ENCODE results near the gene RNF207. TPM values are rescaled to one million over a fixed set of nuclear protein-coding genes. Genes with fewer than 3 reads are reported as not detected.

RNF207 gene
- total and polyA plus RNA-seq, 4 donors, result 3.3 to 13.7 (median 5.8) TPM

DNA sequence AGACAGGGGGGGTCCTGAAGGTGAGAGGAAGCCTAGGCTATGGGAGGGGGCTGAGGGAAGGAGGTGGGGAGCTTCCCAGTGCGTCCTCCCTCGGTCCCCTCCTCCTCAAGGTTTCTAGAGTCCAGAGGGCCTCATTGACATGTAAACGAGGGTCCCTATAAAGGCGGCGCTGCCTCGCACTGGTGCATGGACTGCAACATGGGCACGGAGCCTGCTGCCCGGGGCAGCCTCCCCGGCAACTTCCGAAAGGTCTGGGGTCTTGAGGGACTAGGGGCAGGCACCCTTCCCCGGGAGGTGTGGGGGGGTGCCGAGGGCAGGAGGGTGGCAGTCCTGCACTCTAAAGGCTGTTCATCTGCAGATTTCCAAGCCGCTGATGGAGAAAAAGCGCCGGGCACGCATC lies 38.1 kb downstream of the RNF207 start, which contains the start of gene HES3:
Gene HES3 (plus strand): TSS at position 187 of the 400 bp plus-strand sequence. CDS start 187 bp downstream, at position 374.
- Histone ChIP-seq H3K9me3 (ENCODE audit: control insufficient read depth in 4 of 4, low read length in 3 of 4) (no peaks in the 10 kb centered on the region), H3K27me3 (ENCODE audit: control insufficient read depth in 4 of 4, insufficient read depth in 4 of 4, low read length in 3 of 4) (peaks cover 6 to 14% (median 9%) of the 10 kb centered on the region in 4 donors), H3K36me3 (ENCODE audit: control insufficient read depth in 4 of 4, insufficient read depth in 3 of 4, low read depth in 1 of 4, low read length in 3 of 4) (no peaks in the 10 kb centered on the region), H3K27ac (ENCODE audit: low read depth in 1 of 2, low read length in 2 of 2) (no peak within 1 kb of the TSS), H3K4me3 (ENCODE audit: low read depth in 1 of 3, low read length in 3 of 3) (no peak within 1 kb of the TSS), H3K4me1 (ENCODE audit: control insufficient read depth in 4 of 4, insufficient read depth in 4 of 4, low read length in 3 of 4) (peaks cover 0 to 22% (median 10%) of the 10 kb centered on the region in 4 donors), H3K9ac (ENCODE audit: low read depth in 1 of 2, low read length in 2 of 2) (no peak within 1 kb of the TSS)
- 9% methylated on average over 16 of the region's 16 CpGs for WGBS
- no peak for TF ChIP-seq FOXA1 (IDR thresholded peaks at IDR 0.05)
- TF ChIP-seq, protein P1, sequence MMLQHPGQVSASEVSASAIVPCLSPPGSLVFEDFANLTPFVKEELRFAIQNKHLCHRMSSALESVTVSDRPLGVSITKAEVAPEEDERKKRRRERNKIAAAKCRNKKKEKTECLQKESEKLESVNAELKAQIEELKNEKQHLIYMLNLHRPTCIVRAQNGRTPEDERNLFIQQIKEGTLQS (IDR thresholded peaks at IDR 0.05), result no peak
- TF ChIP-seq, protein P2, sequence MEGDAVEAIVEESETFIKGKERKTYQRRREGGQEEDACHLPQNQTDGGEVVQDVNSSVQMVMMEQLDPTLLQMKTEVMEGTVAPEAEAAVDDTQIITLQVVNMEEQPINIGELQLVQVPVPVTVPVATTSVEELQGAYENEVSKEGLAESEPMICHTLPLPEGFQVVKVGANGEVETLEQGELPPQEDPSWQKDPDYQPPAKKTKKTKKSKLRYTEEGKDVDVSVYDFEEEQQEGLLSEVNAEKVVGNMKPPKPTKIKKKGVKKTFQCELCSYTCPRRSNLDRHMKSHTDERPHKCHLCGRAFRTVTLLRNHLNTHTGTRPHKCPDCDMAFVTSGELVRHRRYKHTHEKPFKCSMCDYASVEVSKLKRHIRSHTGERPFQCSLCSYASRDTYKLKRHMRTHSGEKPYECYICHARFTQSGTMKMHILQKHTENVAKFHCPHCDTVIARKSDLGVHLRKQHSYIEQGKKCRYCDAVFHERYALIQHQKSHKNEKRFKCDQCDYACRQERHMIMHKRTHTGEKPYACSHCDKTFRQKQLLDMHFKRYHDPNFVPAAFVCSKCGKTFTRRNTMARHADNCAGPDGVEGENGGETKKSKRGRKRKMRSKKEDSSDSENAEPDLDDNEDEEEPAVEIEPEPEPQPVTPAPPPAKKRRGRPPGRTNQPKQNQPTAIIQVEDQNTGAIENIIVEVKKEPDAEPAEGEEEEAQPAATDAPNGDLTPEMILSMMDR (IDR thresholded peaks at IDR 0.05; ENCODE audit: low read depth, low read length, missing input control), result no peak
- TF ChIP-seq, protein P3, sequence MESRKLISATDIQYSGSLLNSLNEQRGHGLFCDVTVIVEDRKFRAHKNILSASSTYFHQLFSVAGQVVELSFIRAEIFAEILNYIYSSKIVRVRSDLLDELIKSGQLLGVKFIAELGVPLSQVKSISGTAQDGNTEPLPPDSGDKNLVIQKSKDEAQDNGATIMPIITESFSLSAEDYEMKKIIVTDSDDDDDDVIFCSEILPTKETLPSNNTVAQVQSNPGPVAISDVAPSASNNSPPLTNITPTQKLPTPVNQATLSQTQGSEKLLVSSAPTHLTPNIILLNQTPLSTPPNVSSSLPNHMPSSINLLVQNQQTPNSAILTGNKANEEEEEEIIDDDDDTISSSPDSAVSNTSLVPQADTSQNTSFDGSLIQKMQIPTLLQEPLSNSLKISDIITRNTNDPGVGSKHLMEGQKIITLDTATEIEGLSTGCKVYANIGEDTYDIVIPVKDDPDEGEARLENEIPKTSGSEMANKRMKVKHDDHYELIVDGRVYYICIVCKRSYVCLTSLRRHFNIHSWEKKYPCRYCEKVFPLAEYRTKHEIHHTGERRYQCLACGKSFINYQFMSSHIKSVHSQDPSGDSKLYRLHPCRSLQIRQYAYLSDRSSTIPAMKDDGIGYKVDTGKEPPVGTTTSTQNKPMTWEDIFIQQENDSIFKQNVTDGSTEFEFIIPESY (IDR thresholded peaks at IDR 0.05), result no peak
- TF ChIP-seq RAD21 (IDR thresholded peaks at IDR 0.05), result no peak
- TF ChIP-seq FOXA2 (IDR thresholded peaks at IDR 0.05), result no peak
- no peak for TF ChIP-seq TAF1 (conservative IDR thresholded peaks at IDR 0.05)
- DNase-seq (ENCODE audit: low spot score), result no peak

DNA sequence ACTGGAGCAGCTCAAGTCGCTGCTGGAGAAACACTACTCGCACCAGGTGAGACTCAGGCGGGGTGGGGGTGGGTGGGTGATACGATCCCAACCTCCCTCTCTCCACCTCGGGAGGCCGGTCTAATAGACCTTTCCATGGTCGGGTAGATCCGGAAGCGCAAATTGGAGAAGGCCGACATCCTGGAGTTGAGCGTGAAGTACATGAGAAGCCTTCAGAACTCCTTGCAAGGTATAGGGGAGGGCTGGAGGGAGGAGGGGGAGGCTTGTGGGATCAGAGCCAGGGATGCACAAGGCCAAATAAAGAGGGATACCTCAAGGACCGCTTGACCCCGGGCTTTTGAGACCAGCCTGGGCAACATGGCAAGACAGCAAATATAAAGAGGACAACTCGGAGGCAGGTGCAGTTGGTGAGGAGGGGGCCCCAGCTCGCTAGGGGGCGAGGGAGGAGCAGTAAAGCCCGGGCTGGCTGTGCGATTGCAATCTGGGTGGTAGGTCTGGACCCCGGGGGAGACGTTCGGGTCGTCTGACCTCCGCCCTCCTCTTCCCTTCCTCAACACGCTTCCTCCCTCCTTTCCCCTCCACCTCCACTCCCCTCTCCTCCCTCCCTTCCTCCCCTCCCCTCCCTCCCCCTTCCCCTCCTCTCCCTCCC lies 38.6 kb downstream of the RNF207 start:
- Histone ChIP-seq H3K27ac (ENCODE audit: low read depth in 1 of 2, low read length in 2 of 2) (no peak overlapping the region), H3K27me3 (ENCODE audit: control insufficient read depth in 4 of 4, insufficient read depth in 4 of 4, low read length in 3 of 4) (peaks cover 6 to 14% (median 9%) of the 10 kb centered on the region in 4 donors), H3K9ac (ENCODE audit: low read depth in 1 of 2, low read length in 2 of 2) (no peak overlapping the region), H3K4me3 (ENCODE audit: low read depth in 1 of 3, low read length in 3 of 3) (no peak overlapping the region), H3K4me1 (ENCODE audit: control insufficient read depth in 4 of 4, insufficient read depth in 4 of 4, low read length in 3 of 4) (peaks cover 0 to 26% (median 10%) of the 10 kb centered on the region in 4 donors), H3K36me3 (ENCODE audit: control insufficient read depth in 4 of 4, insufficient read depth in 3 of 4, low read depth in 1 of 4, low read length in 3 of 4) (no peaks in the 10 kb centered on the region), H3K9me3 (ENCODE audit: control insufficient read depth in 4 of 4, low read length in 3 of 4) (no peaks in the 10 kb centered on the region)
- DNase-seq (ENCODE audit: low spot score), result no peak
- TF ChIP-seq JUND (IDR thresholded peaks at IDR 0.05) (no peak), RXRA (IDR thresholded peaks at IDR 0.05) (no peak), FOXA1 (IDR thresholded peaks at IDR 0.05) (no peak), SP1 (IDR thresholded peaks at IDR 0.05) (no peak), TAF1 (conservative IDR thresholded peaks at IDR 0.05) (no peak), HNF4A (conservative IDR thresholded peaks at IDR 0.05) (no peak), GABPA (IDR thresholded peaks at IDR 0.05 in 1 of 2, conservative IDR thresholded peaks at IDR 0.05 in 1 of 2) (no peak), RAD21 (IDR thresholded peaks at IDR 0.05) (no peak), HNF4G (IDR thresholded peaks at IDR 0.05) (no peak)
- TF ChIP-seq, protein P1 (IDR thresholded peaks at IDR 0.05), result no peak
- TF ChIP-seq, protein P2 (IDR thresholded peaks at IDR 0.05; ENCODE audit: low read depth, low read length, missing input control), result no peak
- 6% methylated on average over 24 of the region's 24 CpGs for WGBS
